MCF 10A (cell line): Measurements from ENCODE around the gene IL31RA. TPM values are rescaled to one million over a fixed set of nuclear protein-coding genes. Genes with fewer than 3 reads are reported as not detected.

Experiments used
- BruUV-seq: library from RNA; stranded (reverse); fragments of 400-500 nt; replicated peaks from 2 replicates; lab custom pipeline; 2021; lab: Mats Ljungman, UMichigan
- CTCF ChIA-PET: fragments of 300-600 bp; sonication (Branson Sonifier 250); formaldehyde crosslinking; extraction: SDS; loops from one replicate; lab custom pipeline; 2021; ENCODE audit warnings: antibody characterized with exemption, inconsistent platforms; lab: Yijun Ruan, JAX
- POLR2A ChIA-PET: fragments of 300-600, 350-650 bp; sonication (Branson Sonifier 250); formaldehyde crosslinking; extraction: SDS; loops from one replicate; lab custom pipeline; 2020; ENCODE audit warnings: antibody characterized with exemption, inconsistent platforms; lab: Yijun Ruan, JAX
- DNase-seq: peaks from one replicate; pipeline ENCODE4 v3.0.0-alpha.2; 2018; ENCODE audit not compliant: unreplicated experiment
- H3K27ac Mint-ChIP-seq: one replicate; pipeline ENCODE4 v1.8.0; 2022; ENCODE audit warnings: mild to moderate bottlenecking, low read depth, mixed read lengths; ENCODE audit not compliant: unreplicated experiment
- H3K27me3 Mint-ChIP-seq: one replicate; pipeline ENCODE4 v1.8.0; 2022; ENCODE audit warnings: mixed read lengths; ENCODE audit not compliant: insufficient read depth, unreplicated experiment
- H3K36me3 Mint-ChIP-seq: one replicate; pipeline ENCODE4 v1.8.0; 2022; ENCODE audit warnings: mild to moderate bottlenecking, moderate library complexity, mixed read lengths; ENCODE audit not compliant: insufficient read depth, unreplicated experiment
- H3K4me1 Mint-ChIP-seq: one replicate; pipeline ENCODE4 v1.8.0; 2022; ENCODE audit warnings: mixed read lengths; ENCODE audit not compliant: insufficient read depth, unreplicated experiment
- H3K4me3 Mint-ChIP-seq: one replicate; pipeline ENCODE4 v1.8.0; 2022; ENCODE audit warnings: mild to moderate bottlenecking, moderate library complexity, mixed read lengths; ENCODE audit not compliant: unreplicated experiment
- H3K9me3 Mint-ChIP-seq: one replicate; pipeline ENCODE4 v1.8.0; 2022; ENCODE audit warnings: mixed read lengths; ENCODE audit not compliant: unreplicated experiment
- CTCF ChIP-seq: fragments of 200-600 bp; IDR thresholded peaks from one replicate; pipeline ENCODE4 v1.8.0; 2022; ENCODE audit warnings: antibody characterized with exemption, mild to moderate bottlenecking; ENCODE audit not compliant: unreplicated experiment
- intact Hi-C: fragments of 100-400 bp; cut with micrococcal nuclease; formaldehyde crosslinking; loops from 2 replicates; pipeline ENCODE4 v1.14.1; 2022
- total RNA-seq: library from RNA; stranded (reverse); gene quantifications from 2 replicates; pipeline ENCODE4 v1.2.3, GENCODE V29; 2022

The IL31RA gene
- total RNA-seq, 1 experiment from 2014 or later = 6.4 TPM

DNA sequence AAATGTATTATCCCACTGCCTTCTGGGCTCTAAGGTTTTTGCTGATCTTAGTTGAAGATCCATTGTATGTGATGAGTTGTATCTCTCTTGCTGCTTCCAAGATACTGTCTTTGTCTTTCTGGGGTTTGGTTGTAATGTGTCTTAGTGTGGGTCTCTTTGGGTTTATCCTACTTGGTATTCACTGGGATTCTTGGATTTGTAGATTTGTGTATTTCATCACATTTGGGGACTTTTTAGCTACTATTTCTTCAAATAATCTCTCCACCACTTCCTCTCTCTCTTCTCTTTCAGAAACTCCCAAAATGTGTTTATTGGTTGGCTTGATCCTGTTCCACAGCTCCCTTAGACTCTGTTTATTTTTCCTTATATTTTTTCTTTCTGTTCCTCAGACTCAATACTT, 26.5 kb downstream of the IL31RA start:
- TF ChIP-seq CTCF = no peak
- Mint-ChIP-seq H3K27me3 (no peaks in the 10 kb centered on the region), H3K4me1 (no peaks in the 10 kb centered on the region), H3K36me3 (no peaks in the 10 kb centered on the region), H3K9me3 (no peaks in the 10 kb centered on the region), H3K4me3 (no peak overlapping the region), H3K27ac (no peak overlapping the region)
- no peak for DNase-seq
- BruUV-seq = no TSS peak
- intact Hi-C loops = no loop called here
- ChIA-PET POLR2A (interaction anchor here (0.5 to 1.4 kb wide), 3 partner anchors 9 to 99 kb away, joined by 3 to 4 read pairs (median 4); no protein-coding TSS in a partner anchor), CTCF (interaction anchor here (0.6 kb wide), 1 partner anchor 175 kb away, joined by 3 read pairs; no protein-coding TSS in a partner anchor)

- CTCF ChIA-PET = interaction anchor here (0.6 kb wide), 1 partner anchor 405 kb away, joined by 4 read pairs; no protein-coding TSS in a partner anchor
- Mint-ChIP-seq H3K4me1 (no peaks in the 10 kb centered on the region), H3K27ac (no peak overlapping the region), H3K27me3 (no peaks in the 10 kb centered on the region), H3K36me3 (no peaks in the 10 kb centered on the region), H3K9me3 (no peaks in the 10 kb centered on the region), H3K4me3 (no peak overlapping the region)
- intact Hi-C loops = no loop called here
- POLR2A ChIA-PET = no interaction called here
- DNase-seq = no peak
- no TSS peak for BruUV-seq
- TF ChIP-seq CTCF = no peak
These were observed 29.3 kb downstream of the IL31RA start for GRCh38 chr5:55880453-55880852.

DNA sequence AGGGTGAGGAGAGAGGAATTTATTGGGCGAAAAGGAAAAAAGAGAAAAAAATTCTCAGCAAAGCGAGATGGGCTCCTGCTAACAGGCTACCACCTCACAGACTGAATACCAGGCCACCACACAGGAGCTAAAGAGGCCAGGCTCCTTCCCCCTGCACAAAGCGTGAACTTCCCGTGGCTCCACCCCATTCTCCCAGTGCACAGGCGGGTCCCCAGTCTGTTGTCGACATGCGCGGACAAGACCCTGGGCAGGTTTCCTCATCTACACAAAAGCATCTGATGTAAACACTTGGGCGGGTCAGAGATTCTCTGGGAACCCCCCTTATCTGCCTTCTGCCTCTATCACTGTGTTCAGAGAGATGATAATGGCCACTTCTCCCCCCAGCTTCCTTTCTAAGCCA, 34.2 kb downstream of the IL31RA start:
- POLR2A ChIA-PET = no interaction called here
- CTCF ChIA-PET = interaction anchor here (0.6 kb wide), 1 partner anchor 421 kb away, joined by 3 read pairs; no protein-coding TSS in a partner anchor
- BruUV-seq = no TSS peak

GRCh38 chr5:55888205-55888604, 37.0 kb downstream of the IL31RA start:
- intact Hi-C loops = no loop called here
- Mint-ChIP-seq H3K27me3 (no peaks in the 10 kb centered on the region), H3K27ac (no peak overlapping the region), H3K9me3 (no peaks in the 10 kb centered on the region), H3K4me1 (peaks cover 5% of the 10 kb centered on the region), H3K36me3 (no peaks in the 10 kb centered on the region), H3K4me3 (no peak overlapping the region)
- no TSS peak for BruUV-seq
- TF ChIP-seq CTCF = no peak
- no peak for DNase-seq
- ChIA-PET POLR2A (no interaction called here), CTCF (interaction anchor here (0.6 kb wide), 1 partner anchor 724 kb away, joined by 4 read pairs; no protein-coding TSS in a partner anchor)

More for the DNA sequence above, 34.2 kb downstream of the IL31RA start:
- Mint-ChIP-seq H3K36me3 (no peaks in the 10 kb centered on the region), H3K9me3 (no peaks in the 10 kb centered on the region), H3K4me3 (no peak overlapping the region), H3K27ac (no peak overlapping the region), H3K4me1 (peaks cover 5% of the 10 kb centered on the region), H3K27me3 (no peaks in the 10 kb centered on the region)
- intact Hi-C loops = no loop called here
- TF ChIP-seq CTCF = no peak
- no peak for DNase-seq
